ENCODE data around the gene PLK1. TPM values are rescaled to one million over a fixed set of nuclear protein-coding genes. Genes with fewer than 3 reads are reported as not detected.

PLK1 gene
- total RNA-seq, 3 donors from 2014 or later, result 0.66 to 4.3 (median 1.3) TPM

GRCh38 chr16:23689442-23690187 is 10.9 kb downstream of the PLK1 start:
- Histone ChIP-seq H3K27ac (no peak overlapping the region), H3K4me1 (no peaks in the 10 kb centered on the region), H3K36me3 (peaks cover 10% of the 10 kb centered on the region), H3K27me3 (no peaks in the 10 kb centered on the region), H3K9me3 (no peaks in the 10 kb centered on the region), H3K4me3 (no peak overlapping the region)
- intact Hi-C loops (cut with DNase I; ENCODE audit: low total_unique reads), result no loop called here
- no peak for DNase-seq (ENCODE audit: low spot score in 2 of 2)
- TF ChIP-seq POLR2A (IDR thresholded peaks at IDR 0.05) (no peak), POLR2AphosphoS5 (IDR thresholded peaks at IDR 0.05) (no peak), CTCF (IDR thresholded peaks at IDR 0.05) (no peak)

GRCh38 chr16:23690771-23691482 is 12.2 kb downstream of the PLK1 start:
- Histone ChIP-seq H3K4me1 (no peaks in the 10 kb centered on the region), H3K4me3 (no peak overlapping the region), H3K36me3 (peaks cover 10% of the 10 kb centered on the region), H3K9me3 (no peaks in the 10 kb centered on the region), H3K27ac (no peak overlapping the region), H3K27me3 (no peaks in the 10 kb centered on the region)
- intact Hi-C loops (cut with DNase I; ENCODE audit: low total_unique reads), result no loop called here
- no peak for DNase-seq (ENCODE audit: low spot score in 2 of 2)
- no peak for TF ChIP-seq POLR2AphosphoS5 (IDR thresholded peaks at IDR 0.05)
- no peak for TF ChIP-seq CTCF (IDR thresholded peaks at IDR 0.05)

GRCh38 chr16:23691483-23692189 is 12.9 kb downstream of the PLK1 start:
- no peak overlapping the region for H3K27ac ChIP-seq
- H3K4me3 ChIP-seq, result no peak overlapping the region
- intact Hi-C loops (cut with DNase I; ENCODE audit: low total_unique reads), result no loop called here
- no peak for DNase-seq (ENCODE audit: low spot score in 2 of 2)
- TF ChIP-seq POLR2A (IDR thresholded peaks at IDR 0.05) (no peak), CTCF (IDR thresholded peaks at IDR 0.05) (no peak), POLR2AphosphoS5 (IDR thresholded peaks at IDR 0.05) (no peak)
- no peaks in the 10 kb centered on the region for H3K27me3 ChIP-seq
- peaks cover 10% of the 10 kb centered on the region for H3K36me3 ChIP-seq
- H3K9me3 ChIP-seq, result no peaks in the 10 kb centered on the region
- no peaks in the 10 kb centered on the region for H3K4me1 ChIP-seq

- intact Hi-C loops (cut with DNase I; ENCODE audit: low total_unique reads), result no loop called here
- Histone ChIP-seq H3K9me3 (no peaks in the 10 kb centered on the region), H3K36me3 (peaks cover 10% of the 10 kb centered on the region), H3K4me1 (no peaks in the 10 kb centered on the region), H3K27me3 (no peaks in the 10 kb centered on the region), H3K27ac (no peak overlapping the region), H3K4me3 (no peak overlapping the region)
- DNase-seq (ENCODE audit: low spot score in 2 of 2), result no peak
- no peak for TF ChIP-seq CTCF (IDR thresholded peaks at IDR 0.05)
- TF ChIP-seq POLR2AphosphoS5 (IDR thresholded peaks at IDR 0.05), result no peak
- TF ChIP-seq POLR2A (IDR thresholded peaks at IDR 0.05), result no peak
These were observed 13.6 kb downstream of the PLK1 start for GRCh38 chr16:23692190-23692837.
